Central memory CD4-positive, alpha-beta T cell (primary cell): ENCODE results near the gene GH2.

Source experiments
- DNase-seq: peaks from one replicate; pipeline ENCODE4 v3.0.0; 2022

Gene GH2

DNA sequence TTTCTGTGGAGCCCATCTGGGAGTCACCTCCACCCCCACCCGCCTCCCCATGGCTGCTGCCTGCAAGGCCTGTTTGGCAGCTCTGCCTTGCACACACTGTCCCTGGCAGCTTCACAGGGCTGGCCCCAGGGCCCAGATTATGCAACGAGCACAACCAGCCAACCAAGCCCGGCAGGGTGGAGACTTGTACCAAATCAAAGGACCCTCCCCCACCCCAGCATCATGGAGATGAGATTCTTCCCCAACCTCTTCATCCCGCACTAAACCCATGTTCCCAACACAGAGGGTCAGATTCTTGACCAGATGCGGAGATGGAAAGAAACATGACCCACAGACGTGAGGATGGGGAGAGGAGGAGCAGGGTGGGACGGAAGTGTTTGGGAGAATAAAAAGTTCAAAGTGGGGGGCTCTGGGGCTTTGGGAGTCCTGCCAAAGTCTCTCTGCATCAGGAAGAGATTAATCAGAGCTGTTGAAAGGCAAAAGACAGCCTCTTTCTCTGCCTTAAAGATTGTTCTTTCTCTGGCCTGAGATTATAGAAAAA lies 43.0 kb downstream of the GH2 start:
- DNase-seq = no peak

DNA sequence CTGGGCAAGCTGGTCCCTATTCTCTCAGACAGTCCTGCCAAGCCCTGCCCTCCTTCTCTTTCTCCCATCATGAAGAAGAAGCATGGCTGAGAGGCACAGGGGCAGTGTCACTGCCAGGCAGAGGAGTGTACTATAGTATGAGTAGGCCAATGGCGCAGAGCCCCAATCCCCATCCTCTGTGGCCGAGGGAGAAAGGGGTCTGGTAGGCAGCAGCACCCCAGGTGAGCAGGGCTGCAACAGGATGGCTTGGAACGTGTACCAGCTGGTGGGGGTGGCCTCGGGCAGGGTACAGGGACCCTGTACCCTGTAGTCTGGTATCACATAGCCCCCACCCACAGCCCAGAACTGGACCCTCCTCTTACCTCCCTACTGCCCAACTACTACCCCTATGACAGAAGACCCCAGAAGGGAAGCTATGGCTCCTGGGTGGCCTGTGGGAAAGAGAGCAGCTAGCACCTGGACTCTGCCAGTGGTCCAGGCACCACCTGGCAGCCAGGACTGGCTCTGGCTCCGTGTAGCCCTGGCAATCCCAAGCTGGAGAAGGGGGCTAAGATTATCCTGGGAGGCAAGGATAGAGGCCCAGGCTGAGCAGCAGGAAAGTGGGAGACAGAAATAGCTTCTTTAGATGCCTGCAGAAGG lies 43.7 kb downstream of the GH2 start:
- DNase-seq = no peak

DNA sequence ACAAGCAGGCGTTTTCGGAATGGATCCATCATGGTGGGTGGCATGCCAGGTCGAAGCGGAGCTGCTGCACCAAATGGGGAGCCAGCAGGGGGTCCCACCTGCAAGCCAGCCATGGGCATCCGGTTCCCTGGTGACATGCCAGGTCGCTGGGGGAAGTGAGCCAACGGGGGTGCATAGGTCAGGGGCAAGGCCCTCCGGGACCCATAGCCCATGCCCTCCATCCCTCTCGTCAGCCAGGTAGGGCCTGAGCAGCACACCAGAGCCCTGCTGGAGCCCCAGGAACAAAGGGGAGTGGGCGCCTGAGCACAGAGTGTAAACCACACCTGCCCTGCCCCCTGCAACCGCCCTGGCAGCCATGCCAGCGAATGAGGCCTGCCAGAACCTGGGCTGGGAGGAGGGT lies 44.3 kb downstream of the GH2 start:
- no peak for DNase-seq

DNA sequence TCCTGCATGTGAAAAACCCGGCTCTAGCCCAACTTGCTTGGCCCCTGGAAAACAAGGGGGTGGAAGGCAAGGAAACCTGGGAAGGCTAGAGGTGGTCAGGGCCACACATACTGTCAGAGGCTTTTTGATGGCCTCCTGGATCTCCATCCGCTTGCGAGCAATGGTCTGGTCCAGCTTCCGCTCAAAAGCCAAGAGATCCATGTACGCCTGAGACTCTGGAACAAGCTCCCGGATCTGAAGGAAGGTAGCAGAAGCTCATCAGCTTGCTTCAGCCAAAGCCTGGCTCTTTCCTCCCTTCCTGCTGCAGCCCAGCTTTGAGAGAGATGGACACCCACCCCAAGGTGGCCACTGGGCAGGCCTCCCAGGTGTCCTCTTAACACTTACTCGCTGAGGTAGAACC lies 44.9 kb downstream of the GH2 start:
- no peak for DNase-seq

DNA sequence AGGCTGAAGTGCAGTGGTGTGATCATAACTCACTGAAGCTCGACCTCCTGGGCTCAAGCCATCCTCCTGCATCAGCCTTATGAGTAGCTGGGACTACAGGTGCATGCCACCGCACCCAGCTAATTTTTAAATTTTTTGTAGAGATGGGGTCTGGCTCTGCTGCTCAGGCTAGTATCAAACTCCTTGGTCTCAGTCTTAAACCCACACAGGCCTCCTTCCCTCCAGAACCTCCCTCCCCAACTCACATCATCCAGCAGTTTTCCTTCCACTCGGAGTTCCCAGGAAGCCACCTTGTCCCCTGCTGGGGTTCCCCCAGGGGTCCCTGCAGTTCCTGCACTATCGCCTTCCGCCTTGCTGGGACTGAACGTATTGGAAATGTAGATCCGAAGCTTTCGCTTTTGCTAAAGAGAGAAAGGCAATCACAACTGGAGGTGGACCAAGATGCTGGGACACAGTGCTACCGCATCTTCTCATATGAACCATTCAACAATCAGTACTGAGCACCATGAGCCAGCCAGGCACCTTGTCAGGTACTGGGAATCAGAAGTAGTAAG lies 46.5 kb downstream of the GH2 start:
- no peak for DNase-seq

DNA sequence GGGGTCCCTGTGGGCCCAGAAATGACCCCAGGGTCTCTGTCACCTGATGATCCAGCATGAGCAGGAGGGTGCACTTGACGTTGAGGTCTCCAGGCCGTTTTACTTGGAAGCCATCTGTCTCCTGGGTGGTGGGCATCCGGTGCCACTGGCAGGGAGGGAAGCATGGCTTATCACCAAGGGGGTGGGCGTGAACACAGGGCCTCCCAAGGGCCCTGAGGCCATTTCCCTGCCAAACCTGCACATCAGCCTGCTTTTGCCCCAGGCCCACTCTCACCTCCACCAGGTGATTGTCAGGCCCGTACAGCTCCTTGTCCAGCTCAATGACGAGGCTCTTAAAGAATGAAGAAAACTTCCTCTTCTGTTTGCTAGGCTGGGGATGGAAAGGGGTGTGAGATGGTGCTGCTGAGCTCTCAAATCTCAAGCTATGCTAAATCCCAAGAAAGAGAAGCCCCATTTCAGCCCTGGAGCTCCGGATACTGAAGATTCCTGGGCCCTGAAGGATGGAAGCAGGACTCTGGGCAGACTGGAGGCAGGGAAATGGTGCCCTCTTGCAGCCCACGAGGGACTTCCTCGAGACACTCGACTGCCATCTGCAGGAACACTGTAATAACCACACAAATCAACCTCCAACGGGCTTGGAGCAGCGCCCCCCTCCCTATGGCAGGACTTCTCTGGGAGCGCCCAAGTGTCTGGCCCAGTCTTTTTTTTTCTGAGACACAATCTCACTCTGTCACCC lies 47.1 kb downstream of the GH2 start:
- DNase-seq = peak; percentile 65

DNA sequence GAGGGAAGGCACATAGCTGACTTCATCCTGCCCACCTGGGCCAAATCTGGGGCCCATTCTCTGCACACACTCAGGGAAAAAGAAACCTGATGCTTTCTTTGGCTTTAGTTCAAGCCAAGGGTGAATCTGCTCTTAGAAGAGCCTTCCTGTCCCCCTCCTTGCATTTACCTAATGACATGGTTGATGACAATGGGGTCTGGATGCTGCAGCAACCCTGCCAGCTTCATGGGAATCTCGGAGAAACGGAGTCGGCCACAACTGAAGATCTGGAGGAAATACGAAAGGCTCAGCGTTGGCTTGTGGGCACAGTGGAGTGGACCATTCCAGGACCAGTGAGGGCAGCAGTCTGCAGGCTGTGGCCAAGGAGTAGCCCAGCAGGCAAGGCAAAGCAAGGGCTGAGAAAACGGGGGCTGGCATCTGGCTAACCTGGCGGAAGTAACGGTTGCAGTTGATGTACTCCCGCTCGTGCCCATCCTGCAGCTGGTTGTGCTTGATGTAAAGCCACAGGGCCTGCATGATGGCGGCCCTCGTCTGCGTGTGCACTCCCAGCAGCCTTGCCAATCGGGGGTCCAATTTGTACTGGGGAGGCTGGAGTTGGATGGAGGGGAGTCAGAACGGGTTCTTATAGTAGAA lies 47.9 kb downstream of the GH2 start:
- no peak for DNase-seq

DNA sequence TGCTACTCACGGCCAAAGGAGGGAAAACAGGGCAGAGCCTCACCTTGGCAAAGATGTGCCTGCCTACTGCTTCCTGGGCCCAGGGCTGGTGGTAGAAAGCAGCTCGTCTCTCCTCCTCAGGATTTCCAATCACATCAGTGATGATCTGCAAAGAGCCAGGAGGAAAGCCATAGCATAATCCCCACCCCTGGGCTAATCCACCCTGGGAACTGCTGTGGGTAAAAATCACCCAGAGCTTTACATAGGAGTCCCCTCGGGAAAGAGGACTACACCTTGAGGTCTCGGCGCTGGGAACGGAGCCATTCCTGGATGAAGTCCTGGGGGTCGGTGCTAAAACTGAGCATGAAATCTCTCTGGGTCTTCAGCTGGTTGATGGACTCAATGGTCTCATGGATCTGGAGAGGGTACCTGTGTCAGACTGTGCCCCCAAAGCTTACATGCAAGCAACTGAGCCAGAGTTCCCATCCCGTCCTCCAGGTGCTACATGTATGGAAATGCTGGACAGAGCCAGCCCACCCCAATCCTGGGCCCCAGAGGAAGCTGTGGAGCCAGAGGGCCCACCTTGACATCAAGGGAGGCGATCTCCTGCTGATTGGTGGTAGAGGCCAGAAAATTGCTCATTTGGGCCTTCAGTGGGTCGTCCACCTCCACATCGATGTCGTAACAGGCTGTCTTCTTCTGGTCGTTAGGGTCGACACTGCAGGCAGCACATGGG lies 48.6 kb downstream of the GH2 start:
- DNase-seq = no peak

DNA sequence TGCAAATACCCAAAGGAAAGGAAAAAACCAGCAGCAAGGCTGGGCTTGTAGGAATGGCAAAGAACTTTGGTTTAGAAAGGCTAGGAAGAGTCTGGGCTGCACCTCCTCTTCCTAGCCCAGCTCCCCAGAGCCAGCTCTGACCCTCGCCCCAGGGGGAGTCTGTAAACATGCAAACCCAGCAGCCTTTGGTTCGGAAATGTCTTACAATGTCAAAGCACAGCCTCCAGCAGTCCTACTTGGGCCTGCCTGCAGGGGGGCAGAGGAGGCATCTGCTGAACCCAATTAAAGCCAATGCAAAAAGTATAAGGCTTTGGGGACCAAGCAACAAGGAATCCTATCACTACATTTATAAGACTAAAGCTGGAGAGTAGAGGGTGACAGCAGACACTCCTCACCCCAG lies 49.3 kb downstream of the GH2 start:
- no peak for DNase-seq

DNA sequence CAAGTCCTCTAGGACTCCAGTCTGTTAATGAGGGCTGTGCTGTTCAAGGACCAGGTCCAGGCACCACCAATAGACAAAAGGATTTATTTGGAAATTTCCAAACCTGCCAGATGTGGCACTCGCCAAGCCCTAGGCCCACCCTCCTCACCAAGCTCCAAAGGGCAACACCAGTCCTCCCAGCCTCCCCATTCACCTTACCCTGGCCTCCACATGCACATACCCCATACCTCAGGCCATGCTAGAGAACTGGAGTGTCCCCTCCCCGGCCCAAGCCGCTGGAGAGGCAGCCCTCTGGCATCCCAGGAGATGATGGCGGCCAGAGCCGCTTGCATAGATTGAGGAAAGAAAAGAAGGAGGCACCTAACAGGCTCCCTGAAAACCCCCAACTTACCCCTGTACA lies 49.7 kb downstream of the GH2 start:
- DNase-seq = no peak

DNA sequence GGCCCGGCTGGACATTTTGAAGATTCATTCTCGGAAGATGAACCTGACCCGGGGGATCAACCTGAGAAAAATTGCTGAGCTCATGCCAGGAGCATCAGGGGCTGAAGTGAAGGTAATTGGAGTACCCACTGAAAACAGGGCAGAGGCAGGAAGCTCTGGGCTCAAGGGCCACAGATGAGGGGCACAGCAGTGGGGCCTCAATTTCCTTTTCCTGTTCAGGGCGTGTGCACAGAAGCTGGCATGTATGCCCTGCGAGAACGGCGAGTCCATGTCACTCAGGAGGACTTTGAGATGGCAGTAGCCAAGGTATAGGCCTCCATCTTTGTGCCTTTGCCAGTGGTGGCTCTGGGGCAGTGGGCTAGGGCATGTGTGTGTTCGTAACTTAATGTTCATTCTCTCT lies 50.2 kb downstream of the GH2 start:
- no peak for DNase-seq

DNA sequence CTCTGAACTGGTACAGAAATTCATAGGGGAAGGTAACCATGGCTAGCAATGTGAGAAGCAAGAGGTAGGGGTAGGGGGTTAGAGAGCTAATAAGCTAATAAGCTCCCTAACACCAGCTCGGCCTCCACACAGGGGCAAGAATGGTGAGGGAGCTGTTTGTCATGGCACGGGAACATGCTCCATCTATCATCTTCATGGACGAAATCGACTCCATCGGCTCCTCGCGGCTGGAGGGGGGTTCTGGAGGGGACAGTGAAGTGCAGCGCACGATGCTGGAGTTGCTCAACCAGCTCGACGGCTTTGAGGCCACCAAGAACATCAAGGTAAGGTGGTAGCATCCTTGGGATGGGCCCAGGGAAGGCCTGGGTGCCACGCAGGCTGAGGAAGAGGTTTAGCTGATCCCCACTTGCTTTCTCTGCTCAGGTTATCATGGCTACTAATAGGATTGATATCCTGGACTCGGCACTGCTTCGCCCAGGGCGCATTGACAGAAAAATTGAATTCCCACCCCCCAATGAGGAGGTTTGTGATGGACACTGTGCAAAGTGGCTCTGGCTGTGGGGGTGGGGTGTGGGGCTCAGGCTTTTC lies 50.7 kb downstream of the GH2 start:
- no peak for DNase-seq

DNA sequence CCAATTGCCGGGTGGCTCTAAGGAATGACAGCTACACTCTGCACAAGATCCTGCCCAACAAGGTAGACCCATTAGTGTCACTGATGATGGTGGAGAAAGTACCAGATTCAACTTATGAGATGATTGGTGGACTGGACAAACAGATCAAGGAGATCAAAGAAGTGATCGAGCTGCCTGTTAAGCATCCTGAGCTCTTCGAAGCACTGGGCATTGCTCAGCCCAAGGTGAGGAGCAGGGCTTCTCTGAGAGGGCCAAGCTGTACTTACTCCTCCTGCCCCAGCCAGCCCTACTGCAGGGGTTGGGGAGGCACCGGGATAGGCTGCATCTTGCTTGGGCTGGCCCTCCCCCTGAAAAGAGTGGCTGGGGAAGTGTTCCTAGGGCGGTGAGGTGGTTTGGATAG lies 51.5 kb downstream of the GH2 start:
- no peak for DNase-seq
